ENCODE data around the gene DNM2.
A peak's percentile ranks its signal among the peaks of the same experiment; 100 is the strongest.
"Not testable (repeated sequence)": the region's sequence is repeated elsewhere in the genome, so short reads cannot be mapped to it uniquely, and the experiment has no call there.

DNM2 gene

DNA sequence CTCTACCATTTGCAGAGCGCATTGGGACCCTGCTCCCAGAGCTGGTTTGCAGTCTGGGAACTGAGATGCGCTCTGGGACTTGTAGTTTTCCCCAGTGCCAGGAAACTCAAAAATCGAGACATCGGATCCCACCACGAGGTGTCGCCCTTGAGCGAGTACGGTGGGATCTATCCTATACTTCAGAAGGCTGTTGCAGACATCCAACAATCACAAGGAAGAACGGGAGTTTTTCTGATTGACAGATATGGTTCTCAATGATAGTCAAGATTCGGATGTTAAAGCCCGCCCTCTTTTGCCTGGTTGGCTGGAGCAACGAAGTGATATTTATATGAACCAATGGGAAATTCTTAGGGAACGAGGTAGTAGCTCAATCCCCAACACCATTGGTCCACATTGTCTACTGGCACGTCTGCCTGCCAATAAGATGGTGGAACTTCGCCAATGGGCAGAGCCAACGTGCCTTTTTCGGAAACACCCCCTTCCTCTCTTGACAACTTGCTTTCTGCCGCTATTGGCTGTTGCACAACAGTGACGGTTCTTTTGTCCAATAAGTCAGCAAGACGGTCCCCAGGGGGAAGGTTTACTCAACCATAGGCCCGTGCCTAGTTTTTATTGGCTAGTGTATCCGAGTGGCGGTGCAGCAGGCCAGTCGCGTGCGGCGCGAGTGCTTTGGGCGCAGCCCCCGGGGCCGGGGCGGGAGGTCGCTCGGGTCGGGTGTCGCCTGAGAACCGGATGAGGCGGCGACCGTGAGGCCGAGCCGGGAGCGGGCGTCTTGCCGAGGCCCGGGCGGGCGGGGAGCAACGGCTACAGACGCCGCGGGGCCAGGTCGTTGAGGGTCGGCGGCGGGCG lies at the start of gene DNM2:
DNM2 (plus strand) TSS at position 724 of the 849 bp plus-strand sequence. CDS start 164 bp downstream, outside the sequence.
- DNase-seq (ENCODE audit: low read depth, low spot score): peak; percentile 93

DNA sequence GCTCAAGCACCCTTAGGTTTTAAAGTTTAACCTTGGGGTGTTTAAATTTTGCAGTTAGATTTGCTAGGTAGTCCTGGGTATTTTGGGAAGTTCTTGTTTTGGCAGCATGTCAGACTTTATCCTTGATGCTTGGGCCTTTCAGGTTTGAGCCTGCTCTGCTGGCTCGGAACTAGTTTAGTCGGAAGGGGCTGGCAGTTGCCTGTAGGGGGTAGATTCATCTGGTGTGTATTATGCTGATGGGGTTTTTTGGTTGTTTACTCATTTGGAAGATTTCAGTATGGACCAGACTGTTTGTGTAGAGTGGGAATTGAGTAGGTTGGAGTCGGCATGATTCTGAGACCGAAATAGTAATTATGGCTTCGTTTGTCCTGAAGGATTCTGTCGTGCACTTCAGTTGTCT lies 48.6 kb upstream of the DNM2 start:
- DNase-seq (ENCODE audit: low read depth, low spot score): no peak

DNA sequence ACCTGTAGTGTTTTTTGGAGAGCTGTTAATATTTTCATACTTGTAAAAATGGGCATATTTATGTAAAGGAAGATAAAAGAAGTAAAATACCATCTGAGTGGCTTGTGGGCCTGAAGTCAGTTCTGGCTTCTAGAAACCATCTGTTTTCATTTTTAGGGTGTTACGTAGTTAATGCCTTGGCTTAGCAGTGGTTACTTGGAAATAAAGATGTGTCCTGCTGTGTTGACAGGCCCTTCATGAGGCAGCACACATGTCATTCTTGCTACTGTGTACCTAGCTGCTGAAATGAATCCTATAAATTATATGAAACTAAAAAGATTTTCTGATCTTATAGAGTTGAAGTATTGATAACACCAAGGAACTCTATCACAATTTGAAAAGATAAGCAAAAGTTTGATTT lies 47.7 kb upstream of the DNM2 start:
- DNase-seq (ENCODE audit: low read depth, low spot score): no peak

DNA sequence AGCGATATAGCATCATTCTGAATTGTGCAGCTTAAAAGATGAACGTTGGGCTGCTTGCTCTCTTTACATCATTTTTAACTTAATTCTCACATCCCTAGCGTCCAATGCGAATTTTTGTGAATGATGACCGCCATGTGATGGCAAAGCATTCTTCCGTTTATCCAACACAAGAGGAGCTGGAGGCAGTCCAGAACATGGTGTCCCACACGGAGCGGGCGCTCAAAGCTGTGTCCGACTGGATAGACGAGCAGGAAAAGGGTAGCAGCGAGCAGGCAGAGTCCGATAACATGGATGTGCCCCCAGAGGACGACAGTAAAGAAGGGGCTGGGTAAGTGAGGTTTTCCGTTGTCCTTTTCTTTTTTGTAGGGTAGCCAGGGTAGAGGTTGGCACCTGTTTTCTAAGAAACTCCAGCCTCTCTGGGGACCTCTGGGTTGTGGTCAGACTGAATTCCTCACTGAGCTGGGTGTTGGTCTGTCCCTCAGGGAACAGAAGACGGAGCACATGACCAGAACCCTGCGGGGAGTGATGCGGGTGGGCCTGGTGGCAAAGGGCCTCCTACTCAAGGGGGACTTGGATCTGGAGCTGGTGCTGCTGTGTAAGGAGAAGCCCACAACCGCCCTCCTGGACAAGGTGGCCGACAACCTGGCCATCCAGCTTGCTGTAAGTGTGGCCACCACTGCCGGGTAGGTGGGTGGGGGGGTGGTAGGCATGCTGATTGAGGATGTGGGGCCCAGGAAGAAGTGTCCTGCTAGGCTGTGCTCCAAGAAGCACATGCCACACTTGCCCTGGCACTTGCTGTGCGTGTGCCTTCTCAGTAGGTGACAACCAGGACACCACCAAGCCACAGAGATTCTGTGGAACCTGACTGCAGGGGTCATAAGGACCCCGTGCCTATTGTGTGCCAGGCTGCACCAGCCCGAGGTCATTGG lies 46.7 kb upstream of the DNM2 start:
- no peak for DNase-seq (ENCODE audit: low read depth, low spot score)

DNA sequence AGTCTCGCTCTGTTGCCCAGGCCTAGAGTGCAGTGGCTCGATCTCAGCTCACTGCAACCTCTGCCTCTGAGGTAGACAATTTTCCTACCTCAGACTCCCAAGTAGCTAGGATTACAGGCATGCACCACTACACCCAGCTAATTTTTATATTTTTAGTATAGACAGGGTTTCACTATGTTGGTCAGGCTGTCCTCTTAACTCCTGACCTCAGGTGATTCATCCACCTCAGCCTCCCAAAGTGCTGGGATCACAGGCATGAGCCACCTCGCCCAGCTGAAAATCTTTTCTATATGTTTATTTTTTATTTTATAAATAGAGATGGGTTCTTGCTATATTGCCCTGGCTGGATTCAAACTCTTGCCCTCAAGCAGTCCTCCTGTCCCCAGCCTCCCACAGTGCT lies 46.0 kb upstream of the DNM2 start:
- DNase-seq (ENCODE audit: low read depth, low spot score): not testable (repeated sequence)

DNA sequence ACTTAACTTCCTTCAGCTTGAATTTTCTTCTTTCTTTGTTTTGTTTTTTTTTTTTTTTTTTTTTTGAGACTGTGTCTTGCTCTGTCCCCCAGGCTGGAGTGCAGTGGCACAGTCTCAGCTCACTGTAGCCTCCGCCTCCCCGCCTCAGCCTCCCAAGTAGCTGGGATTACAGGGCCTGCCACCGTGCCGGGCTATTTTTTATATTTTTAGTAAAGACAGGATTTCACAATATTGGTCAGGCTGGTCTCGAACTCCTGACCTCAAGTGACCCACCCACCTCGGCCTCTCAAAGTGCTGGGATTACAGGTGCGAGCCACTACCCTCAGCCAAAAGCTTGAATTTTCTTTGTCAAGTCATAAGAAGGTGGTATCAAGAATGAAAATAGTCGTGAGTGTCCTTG lies 42.7 kb upstream of the DNM2 start:
- not testable (repeated sequence) for DNase-seq (ENCODE audit: low read depth, low spot score)

DNA sequence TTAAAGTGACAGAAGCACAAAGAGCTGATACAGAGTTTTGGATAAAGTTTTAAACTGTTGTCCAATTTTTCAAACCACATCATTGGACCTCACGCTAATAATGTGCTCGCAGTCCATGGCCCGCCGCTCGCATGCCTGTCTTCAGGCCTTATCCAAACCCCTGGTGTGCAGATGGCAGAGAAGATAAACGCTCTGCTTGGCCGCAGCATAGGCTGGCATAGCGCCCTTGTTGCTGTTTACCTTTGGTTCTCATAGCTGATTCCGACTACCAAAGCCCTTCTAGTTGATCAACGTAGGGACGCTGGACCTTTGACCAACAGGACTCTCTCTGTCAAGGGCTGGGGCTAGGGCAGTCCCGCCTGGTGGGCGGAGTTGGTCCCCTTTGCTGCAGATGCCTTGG lies 40.1 kb upstream of the DNM2 start:
- DNase-seq (ENCODE audit: low read depth, low spot score): no peak

DNA sequence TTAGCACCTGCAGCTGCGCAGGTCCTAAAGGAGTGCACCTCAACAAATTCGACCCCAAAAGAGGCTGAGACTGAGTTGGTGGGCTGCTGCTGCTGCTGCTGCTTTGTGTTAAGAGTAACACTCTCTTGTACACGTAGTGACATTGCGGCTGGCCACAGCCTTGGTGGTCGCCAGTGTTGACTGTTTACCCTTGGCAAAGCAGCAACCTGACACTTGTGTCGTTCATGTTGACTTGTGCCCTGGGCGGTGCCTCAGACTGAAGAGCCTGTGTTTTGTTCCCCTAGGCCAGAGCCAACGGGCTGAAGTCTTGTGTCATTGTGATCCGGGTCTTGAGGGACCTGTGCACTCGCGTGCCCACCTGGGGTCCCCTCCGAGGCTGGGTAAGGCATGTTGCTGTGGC lies 39.1 kb upstream of the DNM2 start:
- DNase-seq (ENCODE audit: low read depth, low spot score): no peak

DNA sequence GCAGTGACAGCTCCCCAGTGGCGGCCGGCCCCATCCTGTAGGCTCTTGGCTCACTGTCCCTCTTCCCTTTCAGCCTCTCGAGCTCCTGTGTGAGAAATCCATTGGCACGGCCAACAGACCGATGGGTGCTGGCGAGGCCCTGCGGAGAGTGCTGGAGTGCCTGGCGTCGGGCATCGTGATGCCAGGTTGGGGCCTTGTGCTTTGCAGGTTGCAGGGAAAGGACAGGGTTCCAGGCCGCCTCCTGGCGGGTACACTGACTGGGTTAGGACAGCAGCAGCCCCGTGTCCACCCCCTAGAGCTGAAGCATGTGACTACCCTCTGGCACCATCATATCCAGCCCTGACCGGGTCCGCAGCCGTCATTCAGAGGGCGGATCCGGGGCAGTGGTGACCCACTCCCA lies 38.1 kb upstream of the DNM2 start:
- no peak for DNase-seq (ENCODE audit: low read depth, low spot score)

DNA sequence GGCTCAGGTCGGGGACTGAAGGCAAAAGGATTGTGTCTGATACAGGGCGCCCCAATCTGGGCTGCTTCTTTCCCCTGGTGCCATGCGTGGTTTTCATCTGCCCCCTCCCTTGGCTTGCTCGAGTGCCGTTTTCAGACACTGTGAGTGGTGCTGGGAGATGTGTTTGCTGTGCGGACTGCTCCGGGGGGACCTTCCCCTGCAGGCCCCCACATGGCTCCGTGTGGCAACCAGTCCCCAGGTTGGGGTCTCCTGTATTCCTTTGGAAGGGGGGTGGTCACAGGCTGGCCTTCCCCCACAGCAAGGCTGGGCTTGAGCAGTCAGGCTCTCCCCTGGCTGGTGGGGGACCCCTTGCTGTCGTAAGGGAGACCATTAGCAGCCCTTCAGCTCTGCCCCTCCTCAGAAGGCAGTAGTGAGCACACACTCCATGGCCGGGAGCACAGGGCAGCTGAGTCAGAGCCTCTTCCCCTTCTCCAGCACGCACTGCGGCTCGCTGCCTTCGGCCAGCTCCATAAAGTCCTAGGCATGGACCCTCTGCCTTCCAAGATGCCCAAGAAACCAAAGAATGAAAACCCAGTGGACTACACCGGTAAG lies 37.2 kb upstream of the DNM2 start:
- no peak for DNase-seq (ENCODE audit: low read depth, low spot score)

DNA sequence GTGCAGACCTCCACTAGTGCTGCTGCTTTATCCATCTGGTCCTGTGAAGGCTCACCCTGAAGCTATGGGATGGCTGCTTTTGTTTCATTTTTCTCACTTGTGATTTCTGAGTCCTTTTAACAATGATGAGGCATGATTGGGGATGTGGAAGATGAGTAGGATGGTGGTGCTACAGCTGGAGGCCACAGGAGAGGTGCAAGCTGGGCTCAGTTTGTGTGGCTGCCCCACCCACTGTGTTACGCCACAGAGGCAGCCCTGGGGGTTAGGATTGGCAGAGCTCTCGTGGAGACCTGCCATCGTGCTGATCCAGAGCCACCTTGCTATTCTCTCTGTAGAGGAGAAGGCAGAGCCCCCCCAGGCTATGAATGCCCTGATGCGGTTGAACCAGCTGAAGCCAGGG lies 36.2 kb upstream of the DNM2 start:
- no peak for DNase-seq (ENCODE audit: low read depth, low spot score)

DNA sequence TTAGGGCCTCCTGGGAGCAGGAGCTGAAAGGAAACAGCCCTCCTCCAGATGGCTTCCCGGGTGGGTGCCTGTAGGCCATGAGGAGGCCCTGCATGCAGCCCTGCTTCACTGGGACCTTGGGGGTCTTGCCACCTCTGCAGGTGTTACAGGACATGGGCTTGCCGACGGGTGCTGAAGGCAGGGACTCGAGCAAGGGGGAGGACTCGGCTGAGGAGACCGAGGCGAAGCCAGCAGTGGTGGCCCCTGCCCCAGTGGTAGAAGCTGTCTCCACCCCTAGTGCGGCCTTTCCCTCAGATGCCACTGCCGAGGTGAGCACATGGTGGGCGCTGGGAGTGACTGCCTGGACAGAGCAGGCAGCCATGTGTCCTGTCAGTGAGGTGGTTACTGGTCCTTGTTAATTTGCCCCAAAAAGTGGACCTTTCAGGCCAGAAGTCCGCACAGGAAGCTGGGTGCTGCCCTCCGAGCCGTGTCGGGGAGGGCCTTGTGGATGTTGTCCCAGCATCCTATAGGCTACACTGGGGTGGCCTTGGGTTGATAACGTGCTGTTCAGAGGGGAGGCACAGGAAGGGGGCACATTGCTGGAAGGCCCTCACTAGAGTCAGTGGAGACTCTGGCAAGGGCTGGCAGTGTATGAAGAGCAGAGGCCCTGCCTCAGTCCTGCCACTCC lies 35.3 kb upstream of the DNM2 start:
- DNase-seq (ENCODE audit: low read depth, low spot score): no peak

DNA sequence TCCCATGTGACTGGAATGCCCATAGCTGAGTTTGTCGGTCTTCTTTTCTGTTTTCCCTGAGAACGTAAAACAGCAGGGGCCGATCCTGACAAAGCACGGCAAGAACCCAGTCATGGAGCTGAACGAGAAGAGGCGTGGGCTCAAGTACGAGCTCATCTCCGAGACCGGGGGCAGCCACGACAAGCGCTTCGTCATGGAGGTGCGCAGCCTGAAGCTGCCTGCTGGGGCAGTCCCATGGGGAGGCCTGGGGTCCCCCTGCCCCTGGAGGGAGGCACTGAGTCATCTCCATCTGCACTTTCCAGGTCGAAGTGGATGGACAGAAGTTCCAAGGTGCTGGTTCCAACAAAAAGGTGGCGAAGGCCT lies 34.8 kb upstream of the DNM2 start:
- no peak for DNase-seq (ENCODE audit: low read depth, low spot score)

DNA sequence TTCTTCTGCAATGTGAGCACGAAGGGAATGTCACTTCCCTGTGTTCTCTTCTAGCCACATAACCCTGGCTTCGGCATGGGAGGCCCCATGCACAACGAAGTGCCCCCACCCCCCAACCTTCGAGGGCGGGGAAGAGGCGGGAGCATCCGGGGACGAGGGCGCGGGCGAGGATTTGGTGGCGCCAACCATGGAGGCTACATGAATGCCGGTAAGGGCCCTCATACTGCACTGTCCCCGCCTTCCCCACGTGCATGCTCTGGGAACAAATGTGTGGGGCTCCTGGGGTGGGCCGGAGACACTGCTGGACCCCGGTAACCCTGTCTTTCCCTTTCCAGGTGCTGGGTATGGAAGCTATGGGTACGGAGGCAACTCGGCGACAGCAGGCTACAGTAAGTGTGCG lies 34.3 kb upstream of the DNM2 start:
- no peak for DNase-seq (ENCODE audit: low read depth, low spot score)

DNA sequence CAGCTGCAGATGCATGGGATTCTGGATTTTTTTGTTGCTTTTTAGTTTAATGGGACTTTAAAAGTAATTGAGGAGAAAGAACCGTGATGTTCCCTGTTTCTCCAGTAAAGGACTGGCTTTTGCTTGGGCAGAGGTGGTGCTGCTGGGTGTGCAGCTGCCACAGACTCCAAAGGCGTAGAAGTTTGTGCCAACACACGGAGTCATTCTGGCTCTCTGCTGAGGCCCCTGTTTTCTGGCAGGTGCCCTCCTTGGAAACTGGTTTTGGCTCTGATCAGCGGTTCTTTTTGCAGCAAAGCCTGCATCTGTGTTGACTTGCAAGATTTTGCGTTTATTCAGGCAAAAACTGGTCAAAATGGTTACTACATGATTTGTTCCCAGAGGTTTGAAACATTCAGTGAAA lies 32.7 kb upstream of the DNM2 start:
- no peak for DNase-seq (ENCODE audit: low read depth, low spot score)

DNA sequence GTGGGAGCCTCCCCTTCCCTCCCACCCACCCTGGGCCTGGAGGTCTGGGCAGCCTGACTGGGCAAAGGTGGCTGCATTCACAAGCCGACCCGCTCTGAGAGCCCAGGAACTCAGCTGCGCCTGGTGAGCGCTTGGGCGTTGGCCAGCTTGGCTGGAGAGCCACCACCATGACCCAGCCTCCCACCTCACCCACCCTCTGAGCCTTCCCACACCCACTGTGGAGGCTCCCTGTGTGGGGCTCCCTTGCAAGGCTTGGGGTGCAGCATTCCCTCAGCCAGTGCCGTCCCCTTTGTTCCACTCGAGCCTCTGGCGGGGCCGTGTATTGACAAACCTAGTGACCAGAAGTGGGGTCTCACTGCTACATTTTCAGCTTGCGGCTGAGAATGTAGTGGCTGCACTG lies 31.7 kb upstream of the DNM2 start:
- DNase-seq (ENCODE audit: low read depth, low spot score): no peak

DNA sequence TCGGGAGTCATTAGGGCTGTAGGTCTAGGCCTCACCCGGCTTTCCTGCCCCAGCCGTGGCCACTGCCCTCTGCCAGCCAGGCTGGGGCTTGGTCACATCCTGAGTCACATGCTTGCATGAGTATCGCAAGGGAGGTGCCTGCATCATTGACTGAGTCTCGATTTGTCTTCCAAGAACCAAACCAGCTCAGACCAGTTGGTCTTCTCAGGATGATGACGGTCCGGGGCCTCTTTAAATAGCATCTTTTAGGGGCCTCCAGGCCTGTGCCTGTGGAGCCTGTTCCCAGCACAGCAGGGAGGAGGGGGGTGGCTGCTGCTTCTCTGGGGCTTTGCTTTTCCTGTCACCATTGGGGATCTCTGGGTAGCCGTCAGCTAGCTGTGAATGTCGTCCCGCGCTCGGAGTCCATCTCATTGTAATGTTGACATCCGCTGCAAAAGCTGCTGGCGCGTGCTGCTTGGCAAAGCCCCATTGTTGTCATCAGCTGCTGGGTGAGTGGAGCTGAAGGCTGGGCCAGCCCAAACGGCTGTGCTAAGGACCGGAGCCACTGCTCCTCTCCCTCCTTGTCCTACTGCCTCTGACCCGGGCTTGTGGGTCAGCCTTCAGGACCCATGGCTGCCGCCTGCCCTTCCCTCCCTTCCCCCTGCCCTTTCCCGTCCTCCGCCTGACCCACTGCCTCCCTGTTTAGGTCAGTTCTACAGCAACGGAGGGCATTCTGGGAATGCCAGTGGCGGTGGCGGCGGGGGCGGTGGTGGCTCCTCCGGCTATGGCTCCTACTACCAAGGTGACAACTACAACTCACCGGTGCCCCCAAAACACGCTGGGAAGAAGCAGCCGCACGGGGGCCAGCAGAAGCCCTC lies 31.0 kb upstream of the DNM2 start:
- no peak for DNase-seq (ENCODE audit: low read depth, low spot score)

DNA sequence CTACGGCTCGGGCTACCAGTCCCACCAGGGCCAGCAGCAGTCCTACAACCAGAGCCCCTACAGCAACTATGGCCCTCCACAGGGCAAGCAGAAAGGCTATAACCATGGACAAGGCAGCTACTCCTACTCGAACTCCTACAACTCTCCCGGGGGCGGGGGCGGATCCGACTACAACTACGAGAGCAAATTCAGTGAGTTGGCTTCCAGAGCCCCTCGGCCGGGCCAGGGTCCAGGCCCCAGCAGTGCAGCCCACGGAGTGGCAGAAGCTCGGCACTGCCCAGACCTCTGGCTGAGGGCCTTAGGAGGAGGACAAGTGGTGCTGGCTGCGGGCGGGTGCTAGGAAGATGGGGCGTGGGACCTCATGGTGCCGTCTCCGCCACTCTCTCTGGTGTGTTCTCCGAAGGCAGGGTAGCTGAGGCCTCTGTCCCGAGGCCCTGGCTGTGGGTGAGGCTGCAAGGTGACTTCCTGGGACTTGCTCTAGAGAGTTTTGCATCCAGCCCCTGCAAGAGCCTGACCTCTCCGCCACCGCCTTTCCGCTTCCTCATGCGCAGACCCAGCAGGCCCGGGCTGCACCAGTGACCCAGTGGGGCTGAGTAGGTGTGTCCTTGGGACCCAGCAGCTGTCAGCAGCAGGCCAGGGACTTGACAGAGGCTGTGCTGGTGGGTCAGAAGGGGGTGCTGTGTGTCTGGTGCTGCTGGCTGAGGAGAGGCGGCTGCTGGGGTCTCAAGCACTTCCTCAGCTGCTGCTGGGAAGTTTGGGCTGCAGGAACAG lies 30.2 kb upstream of the DNM2 start:
- no peak for DNase-seq (ENCODE audit: low read depth, low spot score)

DNA sequence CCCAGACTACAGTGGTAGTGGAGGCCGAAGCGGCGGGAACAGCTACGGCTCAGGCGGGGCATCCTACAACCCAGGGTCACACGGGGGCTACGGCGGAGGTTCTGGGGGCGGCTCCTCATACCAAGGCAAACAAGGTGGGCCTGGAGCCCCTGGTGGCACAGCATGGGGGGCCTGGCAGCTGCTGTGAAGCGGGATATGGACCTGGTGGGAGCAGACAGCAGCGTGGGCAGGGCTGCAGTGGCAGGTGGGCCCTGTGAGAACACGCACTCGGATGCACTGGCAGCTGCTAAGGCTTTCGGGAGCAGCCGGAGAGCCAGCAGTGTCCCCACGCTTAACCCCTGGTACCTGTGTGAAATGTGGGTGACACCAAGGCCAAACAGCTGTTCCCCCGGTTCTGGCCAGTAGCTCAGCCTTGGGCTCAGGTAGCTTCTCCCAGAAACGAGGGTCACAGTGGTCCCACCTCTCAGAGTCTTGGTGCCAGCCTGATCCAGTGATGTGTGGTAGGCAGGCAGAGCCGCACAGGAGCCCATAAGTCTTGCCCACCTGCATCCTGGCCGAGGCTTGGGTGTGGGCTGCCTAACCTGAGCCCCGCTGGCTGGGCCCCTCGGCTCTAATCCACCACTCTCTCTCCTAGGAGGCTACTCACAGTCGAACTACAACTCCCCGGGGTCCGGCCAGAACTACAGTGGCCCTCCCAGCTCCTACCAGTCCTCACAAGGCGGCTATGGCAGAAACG lies 29.2 kb upstream of the DNM2 start:
- no peak for DNase-seq (ENCODE audit: low read depth, low spot score)
